Ishikawa (cell line): ENCODE data around the gene TMEM52B.

ENCODE experiments used
- CEBPB ChIP-seq: IDR thresholded peaks from 2 replicates; pipeline ENCODE4 v1.6.1; 2012
- CREB1 ChIP-seq: IDR thresholded peaks from 2 replicates; pipeline ENCODE4 v1.6.1; 2012; ENCODE audit warnings: low read depth
- EGR1 ChIP-seq: IDR thresholded peaks from 2 replicates; pipeline ENCODE4 v1.6.1; 2012
- EP300 ChIP-seq: IDR thresholded peaks from 2 replicates; pipeline ENCODE4 v1.6.1; 2012; ENCODE audit warnings: borderline replicate concordance
- FOXM1 ChIP-seq: IDR thresholded peaks from 2 replicates; pipeline ENCODE4 v1.6.1; 2012; ENCODE audit warnings: low read depth, borderline replicate concordance
- NFIC ChIP-seq: IDR thresholded peaks from 2 replicates; pipeline ENCODE4 v1.6.1; 2012
- RAD21 ChIP-seq: IDR thresholded peaks from 2 replicates; pipeline ENCODE4 v1.6.1; 2012; ENCODE audit warnings: low read depth
- TAF1 ChIP-seq: IDR thresholded peaks from 2 replicates; pipeline ENCODE4 v1.6.1; 2012; ENCODE audit warnings: low read depth, mild to moderate bottlenecking
- TCF12 ChIP-seq: IDR thresholded peaks from 2 replicates; pipeline ENCODE4 v1.6.1; 2012; ENCODE audit warnings: low read depth
- TEAD4 ChIP-seq: IDR thresholded peaks from 2 replicates; pipeline ENCODE4 v1.6.1; 2012
- YY1 ChIP-seq: IDR thresholded peaks from 2 replicates; pipeline ENCODE4 v1.6.1; 2012; ENCODE audit warnings: low read depth
- ZBTB7A ChIP-seq: IDR thresholded peaks from 2 replicates; pipeline ENCODE4 v1.6.1; 2012; ENCODE audit warnings: low read depth
- TF ChIP-seq, protein P1 (sequence below): IDR thresholded peaks from 2 replicates; pipeline ENCODE4 v1.6.1; 2012
- TF ChIP-seq, protein P2 (sequence below): IDR thresholded peaks from 2 replicates; pipeline ENCODE4 v1.6.1; 2012; ENCODE audit warnings: low read depth, mild to moderate bottlenecking
- TF ChIP-seq, protein P3 (sequence below): IDR thresholded peaks from 2 replicates; pipeline ENCODE4 v1.6.1; 2012

Gene TMEM52B

DNA sequence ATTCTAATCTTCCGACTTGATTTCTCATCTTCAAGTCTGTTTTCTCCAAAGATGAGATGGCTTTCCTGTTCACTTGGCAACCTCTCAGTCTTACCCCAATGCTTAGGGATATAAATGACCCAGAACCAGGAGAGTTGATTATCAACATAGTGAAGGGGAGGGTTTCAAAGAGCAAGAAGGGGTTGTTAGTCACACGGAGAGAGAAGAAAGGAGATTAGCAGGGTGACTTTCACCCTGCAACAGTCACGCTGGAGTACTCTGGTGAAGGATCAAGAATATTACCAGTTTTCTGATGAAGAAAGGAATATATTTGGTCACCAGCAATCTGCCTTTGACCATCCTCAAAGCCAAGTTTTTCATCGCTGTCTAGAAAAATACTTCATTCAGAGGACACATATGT lies at the start of gene TMEM52B:
Gene TMEM52B, plus strand, starts transcription at position 212 of the 400 bp plus-strand sequence. CDS start 543 bp downstream, outside the sequence.
- TF ChIP-seq TAF1: no peak
- no peak for TF ChIP-seq ZBTB7A
- TF ChIP-seq CREB1: no peak
- TF ChIP-seq TCF12: no peak
- TF ChIP-seq RAD21: no peak
- TF ChIP-seq, protein P1, sequence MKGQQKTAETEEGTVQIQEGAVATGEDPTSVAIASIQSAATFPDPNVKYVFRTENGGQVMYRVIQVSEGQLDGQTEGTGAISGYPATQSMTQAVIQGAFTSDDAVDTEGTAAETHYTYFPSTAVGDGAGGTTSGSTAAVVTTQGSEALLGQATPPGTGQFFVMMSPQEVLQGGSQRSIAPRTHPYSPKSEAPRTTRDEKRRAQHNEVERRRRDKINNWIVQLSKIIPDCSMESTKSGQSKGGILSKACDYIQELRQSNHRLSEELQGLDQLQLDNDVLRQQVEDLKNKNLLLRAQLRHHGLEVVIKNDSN: no peak
- no peak for TF ChIP-seq NFIC
- no peak for TF ChIP-seq FOXM1
- TF ChIP-seq, protein P2, sequence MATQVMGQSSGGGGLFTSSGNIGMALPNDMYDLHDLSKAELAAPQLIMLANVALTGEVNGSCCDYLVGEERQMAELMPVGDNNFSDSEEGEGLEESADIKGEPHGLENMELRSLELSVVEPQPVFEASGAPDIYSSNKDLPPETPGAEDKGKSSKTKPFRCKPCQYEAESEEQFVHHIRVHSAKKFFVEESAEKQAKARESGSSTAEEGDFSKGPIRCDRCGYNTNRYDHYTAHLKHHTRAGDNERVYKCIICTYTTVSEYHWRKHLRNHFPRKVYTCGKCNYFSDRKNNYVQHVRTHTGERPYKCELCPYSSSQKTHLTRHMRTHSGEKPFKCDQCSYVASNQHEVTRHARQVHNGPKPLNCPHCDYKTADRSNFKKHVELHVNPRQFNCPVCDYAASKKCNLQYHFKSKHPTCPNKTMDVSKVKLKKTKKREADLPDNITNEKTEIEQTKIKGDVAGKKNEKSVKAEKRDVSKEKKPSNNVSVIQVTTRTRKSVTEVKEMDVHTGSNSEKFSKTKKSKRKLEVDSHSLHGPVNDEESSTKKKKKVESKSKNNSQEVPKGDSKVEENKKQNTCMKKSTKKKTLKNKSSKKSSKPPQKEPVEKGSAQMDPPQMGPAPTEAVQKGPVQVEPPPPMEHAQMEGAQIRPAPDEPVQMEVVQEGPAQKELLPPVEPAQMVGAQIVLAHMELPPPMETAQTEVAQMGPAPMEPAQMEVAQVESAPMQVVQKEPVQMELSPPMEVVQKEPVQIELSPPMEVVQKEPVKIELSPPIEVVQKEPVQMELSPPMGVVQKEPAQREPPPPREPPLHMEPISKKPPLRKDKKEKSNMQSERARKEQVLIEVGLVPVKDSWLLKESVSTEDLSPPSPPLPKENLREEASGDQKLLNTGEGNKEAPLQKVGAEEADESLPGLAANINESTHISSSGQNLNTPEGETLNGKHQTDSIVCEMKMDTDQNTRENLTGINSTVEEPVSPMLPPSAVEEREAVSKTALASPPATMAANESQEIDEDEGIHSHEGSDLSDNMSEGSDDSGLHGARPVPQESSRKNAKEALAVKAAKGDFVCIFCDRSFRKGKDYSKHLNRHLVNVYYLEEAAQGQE: no peak
- no peak for TF ChIP-seq EP300
- TF ChIP-seq TEAD4: no peak
- no peak for TF ChIP-seq EGR1
- TF ChIP-seq CEBPB: no peak
- no peak for TF ChIP-seq YY1
- TF ChIP-seq, protein P3, sequence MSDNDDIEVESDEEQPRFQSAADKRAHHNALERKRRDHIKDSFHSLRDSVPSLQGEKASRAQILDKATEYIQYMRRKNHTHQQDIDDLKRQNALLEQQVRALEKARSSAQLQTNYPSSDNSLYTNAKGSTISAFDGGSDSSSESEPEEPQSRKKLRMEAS: no peak

DNA sequence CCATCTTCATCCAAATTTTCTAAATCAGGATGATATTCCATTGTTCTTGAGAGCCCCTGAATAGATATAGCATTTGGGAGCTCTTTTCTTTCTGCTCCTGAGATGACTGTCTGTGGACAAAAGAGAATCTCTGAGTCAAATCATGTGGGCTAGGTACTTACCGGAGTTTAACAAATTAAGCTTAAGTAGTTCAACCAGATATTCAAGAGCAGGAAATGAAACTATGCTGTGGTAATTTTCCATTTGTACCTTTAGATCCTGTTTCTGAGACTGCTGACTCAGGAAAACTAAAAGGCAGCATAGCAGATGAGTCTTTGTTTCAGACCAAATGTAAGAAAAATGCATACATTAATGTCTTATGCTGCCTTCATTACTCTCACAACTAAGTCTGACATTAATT lies 48.8 kb upstream of the TMEM52B start, which contains the start of gene CLEC7A:
Gene CLEC7A, minus strand, starts transcription at position 158 of the 400 bp plus-strand sequence. Its CDS starts 117 bp downstream, at position 41.
- TF ChIP-seq, protein P3: no peak
- TF ChIP-seq, protein P1: no peak
- TF ChIP-seq CEBPB (no peak), CREB1 (no peak), EGR1 (no peak), YY1 (no peak), EP300 (no peak)
- TF ChIP-seq, protein P2: no peak

DNA sequence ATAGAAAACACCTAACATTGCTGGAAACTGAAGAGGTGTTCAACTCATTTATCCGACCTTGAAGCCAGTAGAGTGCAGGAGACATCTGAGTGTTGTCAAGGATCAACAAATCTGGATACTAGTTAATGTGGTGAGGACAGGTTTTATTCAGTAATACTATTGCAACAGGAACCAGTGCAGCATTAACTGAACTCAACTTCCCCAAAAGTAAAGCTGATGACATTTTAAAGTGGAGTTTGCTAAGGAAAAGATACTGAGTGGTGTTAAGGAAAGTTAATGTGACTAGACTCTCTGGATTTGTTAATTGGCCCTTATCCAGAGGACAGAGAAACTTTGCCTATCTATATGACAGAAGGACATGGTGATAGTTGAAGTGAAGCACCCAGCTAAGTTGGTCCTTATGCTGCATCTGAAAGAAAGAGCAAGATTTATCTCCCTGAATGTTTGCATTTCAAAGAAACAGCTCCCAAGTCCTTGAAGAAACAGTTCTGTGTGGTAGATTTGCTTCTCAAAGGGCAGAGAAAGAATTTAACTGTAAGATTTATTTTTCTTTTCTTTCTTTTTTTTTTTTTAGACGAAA lies 47.6 kb upstream of the TMEM52B start:
- TF ChIP-seq RAD21: no peak
- TF ChIP-seq, protein P2: no peak
- no peak for TF ChIP-seq TCF12
- TF ChIP-seq TEAD4: no peak
- TF ChIP-seq CEBPB: no peak
- TF ChIP-seq ZBTB7A: no peak
- no peak for TF ChIP-seq FOXM1
- no peak for TF ChIP-seq TAF1
- no peak for TF ChIP-seq YY1
- TF ChIP-seq EP300: no peak
- TF ChIP-seq, protein P3: no peak
- no peak for TF ChIP-seq CREB1
- no peak for TF ChIP-seq EGR1
- TF ChIP-seq, protein P1: no peak
- no peak for TF ChIP-seq NFIC

DNA sequence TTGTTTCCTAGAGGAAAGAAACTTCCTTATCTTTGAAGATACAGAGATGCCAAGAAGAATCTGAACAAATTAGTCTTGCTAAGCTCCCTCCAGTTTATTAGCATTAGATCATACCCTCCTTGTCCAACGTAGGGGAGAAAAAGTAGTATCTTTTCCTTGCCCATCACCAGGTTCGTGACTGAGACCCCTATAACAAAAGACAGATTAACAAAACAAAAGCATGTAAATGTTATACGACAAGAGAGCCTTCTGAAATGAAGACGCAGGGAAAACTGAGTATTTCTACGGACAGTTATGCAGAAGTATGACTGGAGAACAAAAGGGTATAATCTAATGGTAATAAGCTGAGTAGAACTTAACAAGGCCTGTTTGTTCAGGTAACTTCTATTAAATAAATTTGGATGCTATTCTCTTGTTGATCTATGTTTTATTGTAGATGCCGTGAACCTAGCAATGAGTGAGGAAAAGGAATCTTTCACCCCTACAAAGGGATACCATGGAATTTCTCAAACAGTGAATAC lies 45.9 kb upstream of the TMEM52B start:
- TF ChIP-seq TCF12: no peak
- TF ChIP-seq ZBTB7A: no peak
- TF ChIP-seq EP300: no peak
- TF ChIP-seq FOXM1: no peak
- TF ChIP-seq NFIC: no peak
- TF ChIP-seq EGR1: no peak
- TF ChIP-seq, protein P1: no peak
- TF ChIP-seq, protein P2: no peak
- TF ChIP-seq RAD21: no peak
- no peak for TF ChIP-seq TEAD4
- TF ChIP-seq CEBPB: no peak
- TF ChIP-seq, protein P3: no peak
- TF ChIP-seq YY1: no peak
- TF ChIP-seq TAF1: no peak
